GM06990 (cell line): ENCODE data around the gene PCDHB4.
"Not testable (repeated sequence)": the region's sequence is repeated elsewhere in the genome, so short reads cannot be mapped to it uniquely, and the experiment has no call there.

Source experiments
- DNase-seq: peaks from one replicate; pipeline ENCODE4 v3.0.0-alpha.2; 2011; ENCODE audit not compliant: insufficient read length; ENCODE audit errors: extremely low read depth
- H3K27me3 ChIP-seq: replicated peaks from 2 replicates; pipeline ENCODE4 v1.6.0; 2011; ENCODE audit warnings: low read length; ENCODE audit not compliant: control insufficient read depth, insufficient read depth
- H3K36me3 ChIP-seq: 2 replicates; pipeline ENCODE4 v1.5.1; 2011; ENCODE audit warnings: low read length; ENCODE audit not compliant: control insufficient read depth, insufficient read depth
- H3K4me3 ChIP-seq: replicated peaks from 2 replicates; pipeline ENCODE4 v1.5.1; 2011; ENCODE audit warnings: low read depth, mild to moderate bottlenecking, control low read depth, low read length
- TF ChIP-seq, protein P1 (sequence below): IDR thresholded peaks from 2 replicates; pipeline ENCODE4 v1.5.1; 2011; ENCODE audit warnings: low read length, control low read depth, mild to moderate bottlenecking, inconsistent platforms; ENCODE audit not compliant: insufficient read depth, poor library complexity, severe bottlenecking

Gene PCDHB4

DNA sequence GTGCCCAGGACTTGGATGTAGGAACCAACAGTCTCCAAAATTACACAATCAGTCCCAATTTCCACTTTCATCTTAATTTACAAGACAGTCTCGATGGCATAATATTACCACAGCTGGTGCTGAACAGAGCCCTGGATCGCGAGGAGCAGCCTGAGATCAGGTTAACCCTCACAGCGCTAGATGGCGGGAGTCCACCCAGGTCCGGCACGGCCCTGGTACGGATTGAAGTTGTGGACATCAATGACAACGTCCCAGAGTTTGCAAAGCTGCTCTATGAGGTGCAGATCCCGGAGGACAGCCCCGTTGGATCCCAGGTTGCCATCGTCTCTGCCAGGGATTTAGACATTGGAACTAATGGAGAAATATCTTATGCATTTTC lies 26.4 kb upstream of the PCDHB4 start:
- TF ChIP-seq, protein P1, sequence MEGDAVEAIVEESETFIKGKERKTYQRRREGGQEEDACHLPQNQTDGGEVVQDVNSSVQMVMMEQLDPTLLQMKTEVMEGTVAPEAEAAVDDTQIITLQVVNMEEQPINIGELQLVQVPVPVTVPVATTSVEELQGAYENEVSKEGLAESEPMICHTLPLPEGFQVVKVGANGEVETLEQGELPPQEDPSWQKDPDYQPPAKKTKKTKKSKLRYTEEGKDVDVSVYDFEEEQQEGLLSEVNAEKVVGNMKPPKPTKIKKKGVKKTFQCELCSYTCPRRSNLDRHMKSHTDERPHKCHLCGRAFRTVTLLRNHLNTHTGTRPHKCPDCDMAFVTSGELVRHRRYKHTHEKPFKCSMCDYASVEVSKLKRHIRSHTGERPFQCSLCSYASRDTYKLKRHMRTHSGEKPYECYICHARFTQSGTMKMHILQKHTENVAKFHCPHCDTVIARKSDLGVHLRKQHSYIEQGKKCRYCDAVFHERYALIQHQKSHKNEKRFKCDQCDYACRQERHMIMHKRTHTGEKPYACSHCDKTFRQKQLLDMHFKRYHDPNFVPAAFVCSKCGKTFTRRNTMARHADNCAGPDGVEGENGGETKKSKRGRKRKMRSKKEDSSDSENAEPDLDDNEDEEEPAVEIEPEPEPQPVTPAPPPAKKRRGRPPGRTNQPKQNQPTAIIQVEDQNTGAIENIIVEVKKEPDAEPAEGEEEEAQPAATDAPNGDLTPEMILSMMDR, result no peak
- no peaks in the 10 kb centered on the region for H3K27me3 ChIP-seq
- no peaks in the 10 kb centered on the region for H3K36me3 ChIP-seq
- no peak for DNase-seq
- no peak overlapping the region for H3K4me3 ChIP-seq

DNA sequence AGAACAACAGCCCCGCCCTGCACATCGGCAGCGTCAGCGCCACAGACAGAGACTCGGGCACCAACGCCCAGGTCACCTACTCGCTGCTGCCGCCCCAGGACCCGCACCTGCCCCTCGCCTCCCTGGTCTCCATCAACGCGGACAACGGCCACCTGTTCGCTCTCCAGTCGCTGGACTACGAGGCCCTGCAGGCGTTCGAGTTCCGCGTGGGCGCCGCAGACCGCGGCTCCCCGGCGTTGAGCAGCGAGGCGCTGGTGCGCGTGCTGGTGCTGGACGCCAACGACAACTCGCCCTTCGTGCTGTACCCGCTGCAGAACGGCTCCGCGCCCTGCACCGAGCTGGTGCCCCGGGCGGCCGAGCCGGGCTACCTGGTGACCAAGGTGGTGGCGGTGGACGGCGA lies 25.4 kb upstream of the PCDHB4 start:
- H3K4me3 ChIP-seq, H3K36me3 ChIP-seq, H3K27me3 ChIP-seq, DNase-seq: not testable (repeated sequence)

DNA sequence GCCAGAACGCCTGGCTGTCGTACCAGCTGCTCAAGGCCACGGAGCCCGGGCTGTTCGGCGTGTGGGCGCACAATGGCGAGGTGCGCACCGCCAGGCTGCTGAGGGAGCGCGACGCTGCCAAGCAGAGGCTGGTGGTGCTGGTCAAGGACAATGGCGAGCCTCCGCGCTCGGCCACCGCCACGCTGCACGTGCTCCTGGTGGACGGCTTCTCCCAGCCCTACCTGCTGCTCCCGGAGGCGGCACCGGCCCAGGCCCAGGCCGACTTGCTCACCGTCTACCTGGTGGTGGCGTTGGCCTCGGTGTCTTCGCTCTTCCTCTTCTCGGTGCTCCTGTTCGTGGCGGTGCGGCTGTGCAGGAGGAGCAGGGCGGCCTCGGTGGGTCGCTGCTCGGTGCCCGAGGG lies 25.0 kb upstream of the PCDHB4 start:
- H3K27me3 ChIP-seq, DNase-seq, H3K36me3 ChIP-seq, H3K4me3 ChIP-seq: not testable (repeated sequence)

DNA sequence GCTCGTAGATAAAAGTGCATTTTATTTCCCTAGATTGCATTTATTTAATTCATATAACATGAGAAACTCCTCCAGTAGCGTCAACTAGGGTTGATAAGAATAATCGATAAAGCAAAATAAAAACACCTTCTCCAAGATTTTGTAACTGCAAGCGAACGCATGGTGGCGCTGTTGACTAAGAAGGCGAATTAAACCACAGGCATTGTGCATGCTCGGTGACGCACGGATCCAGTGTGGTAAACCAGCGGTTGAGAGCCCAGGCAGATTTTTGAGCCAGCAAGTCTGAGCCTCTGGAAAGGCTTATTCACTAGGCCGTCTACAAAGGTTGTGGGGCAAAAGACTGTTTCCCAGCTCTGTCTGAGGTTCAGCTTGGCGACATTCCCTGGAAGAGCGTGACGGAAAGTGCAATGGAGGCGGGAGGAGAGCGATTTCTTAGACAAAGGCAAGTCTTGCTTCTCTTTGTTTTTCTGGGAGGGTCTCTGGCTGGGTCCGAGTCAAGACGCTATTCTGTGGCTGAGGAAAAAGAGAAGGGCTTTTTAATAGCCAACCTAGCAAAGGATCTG lies 21.3 kb upstream of the PCDHB4 start, which contains the start of gene PCDHB3:
Gene PCDHB3 (plus strand): TSS at position 231 of the 563 bp plus-strand sequence. CDS start 177 bp downstream, at position 408.
- no peak for DNase-seq
- no peak within 1 kb of the TSS for H3K4me3 ChIP-seq
- TF ChIP-seq, protein P1, result no peak
- H3K36me3 ChIP-seq, result no peaks in the 10 kb centered on the region
- H3K27me3 ChIP-seq, result no peaks in the 10 kb centered on the region

DNA sequence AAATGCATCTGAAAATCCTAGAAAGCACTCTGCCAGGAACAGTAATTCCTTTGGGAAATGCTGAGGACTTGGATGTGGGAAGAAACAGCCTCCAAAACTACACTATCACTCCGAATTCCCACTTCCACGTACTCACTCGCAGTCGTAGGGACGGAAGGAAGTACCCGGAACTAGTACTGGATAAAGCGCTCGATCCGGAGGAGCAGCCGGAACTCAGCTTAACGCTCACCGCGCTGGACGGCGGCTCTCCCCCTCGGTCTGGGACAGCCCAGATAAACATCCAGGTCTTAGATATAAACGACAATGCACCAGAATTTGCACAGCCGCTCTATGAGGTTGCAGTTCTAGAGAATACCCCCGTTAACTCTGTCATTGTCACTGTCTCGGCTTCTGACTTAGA lies 20.6 kb upstream of the PCDHB4 start:
- TF ChIP-seq, protein P1, result no peak
- Histone ChIP-seq H3K4me3 (no peak overlapping the region), H3K27me3 (no peaks in the 10 kb centered on the region), H3K36me3 (no peaks in the 10 kb centered on the region)
- DNase-seq, result no peak

DNA sequence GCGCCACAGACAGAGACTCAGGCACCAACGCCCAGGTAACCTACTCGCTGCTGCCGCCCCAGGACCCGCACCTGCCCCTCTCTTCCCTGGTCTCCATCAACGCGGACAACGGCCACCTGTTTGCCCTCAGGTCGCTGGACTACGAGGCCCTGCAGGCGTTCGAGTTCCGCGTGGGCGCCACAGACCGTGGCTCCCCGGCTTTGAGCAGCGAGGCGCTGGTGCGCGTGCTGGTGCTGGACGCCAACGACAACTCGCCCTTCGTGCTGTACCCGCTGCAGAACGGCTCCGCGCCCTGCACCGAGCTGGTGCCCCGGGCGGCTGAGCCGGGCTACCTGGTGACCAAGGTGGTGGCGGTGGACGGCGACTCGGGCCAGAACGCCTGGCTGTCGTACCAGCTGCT lies 19.5 kb upstream of the PCDHB4 start:
- DNase-seq, result not testable (repeated sequence)

DNA sequence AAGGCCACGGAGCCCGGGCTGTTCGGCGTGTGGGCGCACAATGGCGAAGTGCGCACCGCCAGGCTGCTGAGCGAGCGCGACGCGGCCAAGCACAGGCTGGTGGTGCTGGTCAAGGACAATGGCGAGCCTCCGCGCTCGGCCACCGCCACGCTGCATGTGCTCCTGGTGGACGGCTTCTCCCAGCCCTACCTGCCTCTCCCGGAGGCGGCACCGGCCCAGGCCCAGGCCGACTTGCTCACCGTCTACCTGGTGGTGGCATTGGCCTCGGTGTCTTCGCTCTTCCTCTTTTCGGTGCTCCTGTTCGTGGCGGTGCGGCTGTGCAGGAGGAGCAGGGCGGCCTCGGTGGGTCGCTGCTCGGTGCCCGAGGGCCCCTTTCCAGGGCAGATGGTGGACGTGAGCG lies 19.1 kb upstream of the PCDHB4 start:
- H3K36me3 ChIP-seq, H3K4me3 ChIP-seq, H3K27me3 ChIP-seq, DNase-seq: not testable (repeated sequence)

More for the DNA sequence above, 19.5 kb upstream of the PCDHB4 start:
- H3K36me3 ChIP-seq, H3K27me3 ChIP-seq, H3K4me3 ChIP-seq: not testable (repeated sequence)

DNA sequence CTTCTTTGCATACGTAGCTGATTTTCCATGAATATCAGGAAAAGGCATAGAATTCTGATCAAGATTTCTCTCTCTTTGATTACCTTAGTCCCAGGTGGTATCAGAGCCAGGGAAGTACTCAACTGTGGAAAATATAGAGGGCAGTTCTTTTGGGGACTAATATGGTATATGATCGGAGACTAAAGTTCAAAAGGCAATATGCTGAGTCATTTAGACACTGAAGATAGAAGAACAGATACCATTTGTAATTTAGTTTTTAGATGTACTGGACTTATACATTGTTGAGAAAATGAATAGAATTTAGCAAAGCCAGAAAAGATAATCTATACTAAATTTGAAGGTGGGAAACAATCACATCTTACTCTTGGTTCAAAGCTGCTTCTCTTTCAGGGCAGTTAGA lies 16.3 kb upstream of the PCDHB4 start:
- Histone ChIP-seq H3K27me3 (no peaks in the 10 kb centered on the region), H3K4me3 (no peak overlapping the region), H3K36me3 (no peaks in the 10 kb centered on the region)
- TF ChIP-seq, protein P1, result no peak
- DNase-seq, result no peak
